NT2/D1 (cell line): ENCODE data around the gene ARHGEF19.
"Not testable (repeated sequence)": the region's sequence is repeated elsewhere in the genome, so short reads cannot be mapped to it uniquely, and the experiment has no call there.

Experiments
- DNase-seq: peaks from one replicate; pipeline ENCODE4 v3.0.0-alpha.2; 2011; ENCODE audit warnings: low read depth, low spot score
- H3K27me3 ChIP-seq: 2 replicates; pipeline ENCODE4 v1.6.0; 2011; ENCODE audit warnings: mild to moderate bottlenecking; ENCODE audit not compliant: insufficient read length, insufficient read depth
- H3K36me3 ChIP-seq: 2 replicates; pipeline ENCODE4 v1.6.1; 2011; ENCODE audit warnings: mild to moderate bottlenecking, low read length, mixed read lengths; ENCODE audit not compliant: insufficient read depth, insufficient read length
- H3K4me1 ChIP-seq: 2 replicates; pipeline ENCODE4 v1.5.1; 2011; ENCODE audit not compliant: insufficient read depth, insufficient read length
- H3K4me3 ChIP-seq: 2 replicates; pipeline ENCODE4 v1.5.1; 2011; ENCODE audit warnings: low read depth; ENCODE audit not compliant: insufficient read length
- H3K9ac ChIP-seq: 2 replicates; pipeline ENCODE4 v1.6.0; 2011; ENCODE audit warnings: low read depth; ENCODE audit not compliant: insufficient read length
- H3K9me3 ChIP-seq: 2 replicates; pipeline ENCODE4 v1.5.1; 2011; ENCODE audit warnings: mild to moderate bottlenecking, low read length; ENCODE audit not compliant: insufficient read depth
- SUZ12 ChIP-seq: IDR thresholded peaks from 2 replicates; pipeline ENCODE4 v1.6.1; 2011; ENCODE audit not compliant: insufficient read length, insufficient read depth; ENCODE audit errors: extremely low read depth
- YY1 ChIP-seq: IDR thresholded peaks from 2 replicates; pipeline ENCODE4 v1.6.1; 2011; ENCODE audit not compliant: insufficient read length, insufficient read depth
- ZNF274 ChIP-seq: IDR thresholded peaks from 2 replicates; pipeline ENCODE4 v1.6.1; 2011; ENCODE audit warnings: mild to moderate bottlenecking, low read depth, low read length

The ARHGEF19 gene

DNA sequence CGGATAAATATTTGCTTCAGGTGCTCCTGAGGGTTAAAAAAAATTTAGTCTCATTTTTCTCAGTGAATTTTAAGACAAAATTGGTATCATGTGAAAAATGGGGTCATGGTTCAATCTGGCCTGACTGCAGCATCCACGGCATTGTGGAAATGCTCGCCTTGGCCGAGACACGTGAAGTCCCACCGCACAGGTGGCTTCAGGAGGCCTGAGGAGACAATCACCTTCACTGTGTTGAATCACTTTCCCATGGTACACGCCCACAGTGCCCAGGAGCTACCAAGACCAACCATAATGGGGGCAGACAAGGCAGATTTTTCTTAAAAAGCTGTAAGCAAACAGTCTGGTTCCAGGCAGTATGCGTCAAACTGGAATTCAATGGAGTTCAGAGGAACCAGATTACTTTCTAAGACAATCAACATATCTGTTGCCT is 35.6 kb upstream of the ARHGEF19 start:
- no peak overlapping the region for H3K4me3 ChIP-seq
- no peak for TF ChIP-seq YY1
- TF ChIP-seq ZNF274: no peak
- no peak for TF ChIP-seq SUZ12
- peaks cover 42% of the 10 kb centered on the region for H3K36me3 ChIP-seq
- no peaks in the 10 kb centered on the region for H3K4me1 ChIP-seq
- DNase-seq: no peak
- no peak overlapping the region for H3K9ac ChIP-seq
- no peaks in the 10 kb centered on the region for H3K27me3 ChIP-seq
- H3K9me3 ChIP-seq: no peaks in the 10 kb centered on the region

DNA sequence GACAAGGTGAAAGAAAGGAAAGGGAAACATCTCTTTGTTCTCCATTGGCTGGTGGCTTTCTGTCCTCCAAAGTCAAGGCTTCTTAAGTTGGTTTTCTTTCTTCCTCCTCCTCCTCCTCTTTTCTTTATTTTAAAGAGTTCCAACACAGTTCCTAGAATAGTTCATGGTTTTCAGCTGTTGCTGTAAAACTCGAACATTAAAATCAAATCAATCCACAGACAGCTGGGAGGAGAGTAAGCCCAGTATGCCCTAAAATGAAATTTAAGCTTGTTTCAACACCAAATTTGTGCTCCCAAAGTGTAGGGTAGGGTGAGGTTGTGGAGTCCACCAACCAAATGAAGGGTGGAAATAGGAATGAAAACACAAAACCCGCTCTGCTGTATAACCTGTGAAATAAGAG is 35.0 kb upstream of the ARHGEF19 start:
- Histone ChIP-seq H3K4me3 (no peak overlapping the region), H3K9ac (no peak overlapping the region), H3K27me3 (no peaks in the 10 kb centered on the region), H3K4me1 (no peaks in the 10 kb centered on the region), H3K9me3 (no peaks in the 10 kb centered on the region), H3K36me3 (peaks cover 39% of the 10 kb centered on the region)
- DNase-seq: no peak
- no peak for TF ChIP-seq SUZ12
- TF ChIP-seq YY1: no peak
- no peak for TF ChIP-seq ZNF274

DNA sequence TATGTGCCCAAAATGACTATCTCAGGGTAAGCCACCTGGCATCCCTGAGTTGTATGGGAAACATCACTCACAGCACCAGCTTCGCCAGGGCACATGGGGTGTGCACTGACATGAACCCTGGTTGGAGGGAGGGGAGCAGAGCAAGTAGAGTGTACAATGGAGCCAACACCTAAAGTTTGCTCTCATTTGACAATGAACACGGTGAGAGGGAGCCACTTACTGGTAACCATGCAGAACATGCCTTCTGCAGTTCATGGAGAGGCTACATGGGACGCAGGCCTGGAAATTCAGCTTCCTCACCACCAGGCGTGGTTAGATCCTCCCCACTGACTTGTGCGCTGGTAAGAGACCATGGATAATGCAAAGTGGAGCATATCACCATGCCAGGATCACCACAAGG is 34.5 kb upstream of the ARHGEF19 start:
- Histone ChIP-seq H3K9ac (no peak overlapping the region), H3K4me3 (no peak overlapping the region), H3K27me3 (no peaks in the 10 kb centered on the region), H3K9me3 (no peaks in the 10 kb centered on the region), H3K4me1 (no peaks in the 10 kb centered on the region), H3K36me3 (peaks cover 35% of the 10 kb centered on the region)
- no peak for DNase-seq
- TF ChIP-seq SUZ12 (no peak), ZNF274 (no peak)

DNA sequence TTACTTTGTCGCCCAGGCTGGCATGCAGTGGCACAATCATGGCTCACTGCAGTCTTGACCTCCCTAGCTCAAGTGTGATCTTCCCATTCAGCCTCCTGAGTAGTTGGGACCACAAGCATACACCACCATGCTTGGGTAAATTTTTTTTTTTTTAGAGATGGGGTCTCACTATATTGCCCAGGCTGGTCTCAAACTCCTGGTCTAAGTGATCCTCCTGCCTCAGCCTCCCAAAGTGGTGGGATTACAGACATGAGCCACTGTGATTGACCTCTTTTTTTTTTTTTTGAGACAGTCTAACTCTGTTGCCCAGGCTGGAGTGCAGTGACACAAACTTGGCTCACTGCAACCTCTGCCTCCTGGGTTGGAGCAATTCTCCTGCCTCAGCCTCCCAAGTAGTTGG is 33.8 kb upstream of the ARHGEF19 start:
- not testable (repeated sequence) for H3K27me3 ChIP-seq, H3K4me3 ChIP-seq, H3K4me1 ChIP-seq, H3K9me3 ChIP-seq, H3K9ac ChIP-seq, DNase-seq
- H3K36me3 ChIP-seq: peaks cover 28% of the 10 kb centered on the region

DNA sequence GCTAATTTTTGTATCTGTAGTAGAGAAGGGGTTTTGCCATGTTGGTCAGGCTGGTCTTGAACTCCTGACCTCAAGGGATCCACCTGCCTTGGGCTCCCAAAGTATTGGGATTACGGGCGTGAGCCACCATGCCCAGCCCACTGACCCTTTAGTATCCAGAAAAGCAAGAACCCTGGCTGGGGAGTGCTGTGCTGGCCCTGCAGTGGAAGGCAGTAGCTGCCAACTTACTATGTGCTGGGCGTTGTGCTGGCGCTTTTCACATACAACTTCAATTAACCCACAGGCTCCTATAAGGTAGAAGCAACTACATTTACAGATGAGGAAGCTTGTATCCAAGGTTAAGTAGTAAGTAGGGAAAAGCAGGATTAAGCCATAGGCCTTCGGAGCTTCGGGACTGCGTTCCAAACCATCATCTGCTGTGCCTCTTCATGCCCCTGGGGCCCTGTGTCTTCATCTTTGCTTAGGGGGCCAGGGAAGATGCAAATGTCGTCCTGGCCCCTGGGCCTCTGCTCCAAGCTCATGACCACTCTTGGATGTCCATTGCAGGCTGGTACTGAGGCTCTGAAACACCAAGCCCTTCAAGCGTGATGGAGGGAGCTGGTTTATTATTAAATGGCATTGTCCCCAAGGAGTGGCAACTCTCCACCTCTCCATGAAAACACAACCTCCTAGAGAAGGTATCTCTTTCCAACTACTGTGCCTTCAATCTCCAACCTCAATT is 33.2 kb upstream of the ARHGEF19 start:
- Histone ChIP-seq H3K4me3 (no peak overlapping the region), H3K9me3 (no peaks in the 10 kb centered on the region), H3K9ac (no peak overlapping the region), H3K4me1 (no peaks in the 10 kb centered on the region), H3K27me3 (no peaks in the 10 kb centered on the region), H3K36me3 (peaks cover 22% of the 10 kb centered on the region)
- DNase-seq: no peak
- TF ChIP-seq YY1 (no peak), ZNF274 (no peak), SUZ12 (no peak)

DNA sequence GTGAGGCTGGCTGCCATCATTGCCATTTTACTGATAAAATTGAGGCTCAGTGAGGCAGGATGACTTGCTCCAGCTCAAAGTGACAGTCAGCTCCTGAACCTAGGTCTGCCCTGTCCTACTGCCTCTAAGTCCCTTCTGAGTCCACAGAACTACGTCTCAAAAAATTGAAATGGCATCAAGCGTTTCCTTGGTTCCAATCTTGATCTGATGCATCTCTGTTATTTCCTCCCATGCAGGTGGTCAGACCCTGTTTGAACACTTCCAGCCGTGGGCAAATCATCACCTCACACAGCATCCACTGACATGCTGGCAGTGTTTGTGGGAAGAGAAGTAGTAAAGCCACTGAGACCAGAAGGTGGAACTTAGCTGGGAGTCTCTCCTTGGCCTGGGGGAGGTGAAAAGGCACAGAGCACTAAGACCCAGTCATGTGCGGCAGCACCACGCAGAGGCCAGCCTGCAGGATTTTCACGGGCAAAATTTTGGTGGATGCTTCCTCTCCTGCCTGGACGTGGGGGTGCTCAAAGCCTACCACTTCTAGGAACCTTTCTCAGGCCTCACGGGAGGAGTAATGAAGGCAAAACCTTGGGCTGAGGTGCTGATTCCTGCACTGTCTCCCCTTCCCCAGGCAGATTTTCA is 32.3 kb upstream of the ARHGEF19 start:
- H3K4me1 ChIP-seq: no peaks in the 10 kb centered on the region
- no peak overlapping the region for H3K9ac ChIP-seq
- no peak for TF ChIP-seq ZNF274
- H3K9me3 ChIP-seq: no peaks in the 10 kb centered on the region
- no peak overlapping the region for H3K4me3 ChIP-seq
- no peak for DNase-seq
- H3K36me3 ChIP-seq: peaks cover 17% of the 10 kb centered on the region
- H3K27me3 ChIP-seq: no peaks in the 10 kb centered on the region

DNA sequence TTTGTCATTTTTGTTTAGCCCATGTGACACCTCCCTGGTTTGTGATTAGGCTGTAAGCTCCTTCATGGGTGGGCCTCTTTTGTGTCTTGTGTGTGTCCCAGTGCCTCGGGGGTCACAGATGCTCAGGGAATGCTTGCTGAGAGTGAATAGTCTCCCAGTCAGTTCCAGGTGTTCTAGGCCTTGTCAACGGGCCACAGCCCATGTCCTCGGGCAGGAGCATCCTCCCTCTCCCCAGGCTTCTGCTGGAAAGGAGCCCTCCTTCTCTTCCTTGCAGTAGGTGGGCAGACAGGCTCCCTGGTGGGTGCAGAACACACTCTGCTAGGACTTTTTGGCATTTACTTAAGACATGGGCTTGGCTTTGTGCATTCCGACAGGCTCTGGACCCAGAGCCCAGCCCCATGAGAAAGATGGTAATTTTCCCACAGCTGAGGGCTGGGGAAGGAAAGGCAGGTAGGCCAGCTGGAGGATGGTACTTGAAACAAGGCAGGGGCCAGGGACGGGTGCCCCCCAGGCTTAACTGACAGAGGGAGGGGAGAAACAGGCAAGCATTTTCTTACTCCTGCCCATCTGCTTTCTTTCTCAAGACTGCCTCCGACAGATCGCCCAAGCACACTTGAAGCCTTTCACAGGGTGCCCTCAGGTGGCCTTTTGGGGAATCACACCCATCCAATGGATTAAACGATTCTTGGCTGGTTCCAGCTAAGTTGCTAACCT is 31.6 kb upstream of the ARHGEF19 start:
- no peaks in the 10 kb centered on the region for H3K4me1 ChIP-seq
- DNase-seq: peak; percentile 66
- H3K27me3 ChIP-seq: no peaks in the 10 kb centered on the region
- H3K36me3 ChIP-seq: peaks cover 14% of the 10 kb centered on the region
- TF ChIP-seq YY1 (no peak), ZNF274 (no peak), SUZ12 (no peak)
- H3K9ac ChIP-seq: no peak overlapping the region
- no peak overlapping the region for H3K4me3 ChIP-seq
- no peaks in the 10 kb centered on the region for H3K9me3 ChIP-seq
